NT2/D1 (cell line): Measurements from ENCODE around the gene POLE4.

Experiments used
- DNase-seq: peaks from one replicate; pipeline ENCODE4 v3.0.0-alpha.2; 2011; ENCODE audit warnings: low read depth, low spot score
- H3K27me3 ChIP-seq: 2 replicates; pipeline ENCODE4 v1.6.0; 2011; ENCODE audit warnings: mild to moderate bottlenecking; ENCODE audit not compliant: insufficient read length, insufficient read depth
- H3K36me3 ChIP-seq: 2 replicates; pipeline ENCODE4 v1.6.1; 2011; ENCODE audit warnings: mild to moderate bottlenecking, low read length, mixed read lengths; ENCODE audit not compliant: insufficient read depth, insufficient read length
- H3K4me1 ChIP-seq: 2 replicates; pipeline ENCODE4 v1.5.1; 2011; ENCODE audit not compliant: insufficient read depth, insufficient read length
- H3K4me3 ChIP-seq: 2 replicates; pipeline ENCODE4 v1.5.1; 2011; ENCODE audit warnings: low read depth; ENCODE audit not compliant: insufficient read length
- H3K9ac ChIP-seq: 2 replicates; pipeline ENCODE4 v1.6.0; 2011; ENCODE audit warnings: low read depth; ENCODE audit not compliant: insufficient read length
- H3K9me3 ChIP-seq: 2 replicates; pipeline ENCODE4 v1.5.1; 2011; ENCODE audit warnings: mild to moderate bottlenecking, low read length; ENCODE audit not compliant: insufficient read depth
- SUZ12 ChIP-seq: IDR thresholded peaks from 2 replicates; pipeline ENCODE4 v1.6.1; 2011; ENCODE audit not compliant: insufficient read length, insufficient read depth; ENCODE audit errors: extremely low read depth
- YY1 ChIP-seq: IDR thresholded peaks from 2 replicates; pipeline ENCODE4 v1.6.1; 2011; ENCODE audit not compliant: insufficient read length, insufficient read depth
- ZNF274 ChIP-seq: IDR thresholded peaks from 2 replicates; pipeline ENCODE4 v1.6.1; 2011; ENCODE audit warnings: mild to moderate bottlenecking, low read depth, low read length

Gene POLE4

GRCh38 chr2:74941284-74941683, 17.2 kb upstream of the POLE4 start:
- TF ChIP-seq SUZ12 (no peak), YY1 (no peak), ZNF274 (no peak)
- Histone ChIP-seq H3K27me3 (no peaks in the 10 kb centered on the region), H3K4me3 (no peak overlapping the region), H3K9ac (no peak overlapping the region), H3K9me3 (no peaks in the 10 kb centered on the region), H3K4me1 (no peaks in the 10 kb centered on the region), H3K36me3 (no peaks in the 10 kb centered on the region)
- no peak for DNase-seq

DNA sequence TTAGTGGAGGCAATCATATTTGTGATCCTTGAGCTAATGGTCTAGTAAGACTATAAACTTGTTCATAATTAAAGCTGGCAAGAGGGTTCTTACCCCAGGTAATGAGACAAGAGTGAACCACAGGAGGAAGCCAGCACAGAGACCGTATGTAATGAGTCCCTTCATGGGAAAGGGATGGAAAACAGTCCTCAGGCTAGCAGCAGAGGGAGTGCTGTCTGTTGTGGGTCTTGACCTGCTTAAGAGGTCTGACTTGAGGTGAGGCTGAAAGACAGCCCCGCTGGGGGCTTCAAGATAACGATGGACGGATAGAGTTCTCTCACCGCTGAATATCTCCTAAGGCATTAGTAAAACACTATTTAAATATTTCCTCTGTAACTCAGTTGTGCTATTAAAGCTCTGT, 16.2 kb upstream of the POLE4 start:
- H3K9ac ChIP-seq = no peak overlapping the region
- H3K9me3 ChIP-seq = no peaks in the 10 kb centered on the region
- TF ChIP-seq YY1 = no peak
- TF ChIP-seq ZNF274 = no peak
- TF ChIP-seq SUZ12 = no peak
- no peaks in the 10 kb centered on the region for H3K27me3 ChIP-seq
- H3K36me3 ChIP-seq = no peaks in the 10 kb centered on the region
- no peak overlapping the region for H3K4me3 ChIP-seq
- H3K4me1 ChIP-seq = no peaks in the 10 kb centered on the region
- no peak for DNase-seq

- Histone ChIP-seq H3K27me3 (no peaks in the 10 kb centered on the region), H3K9me3 (peaks cover 10% of the 10 kb centered on the region; the same call in 1 of the 2 replicates), H3K4me3 (no peak overlapping the region), H3K36me3 (no peaks in the 10 kb centered on the region), H3K4me1 (peaks cover 4% of the 10 kb centered on the region), H3K9ac (no peak overlapping the region)
- DNase-seq = no peak
- TF ChIP-seq YY1 = no peak
- no peak for TF ChIP-seq ZNF274
- TF ChIP-seq SUZ12 = no peak
Observed at GRCh38 chr2:74944987-74945787, 13.3 kb upstream of the POLE4 start.

GRCh38 chr2:74945788-74946331, 12.6 kb upstream of the POLE4 start:
- Histone ChIP-seq H3K4me3 (no peak overlapping the region), H3K27me3 (no peaks in the 10 kb centered on the region), H3K9me3 (peaks cover 10% of the 10 kb centered on the region; the same call in 1 of the 2 replicates), H3K4me1 (peaks cover 4% of the 10 kb centered on the region), H3K36me3 (no peaks in the 10 kb centered on the region), H3K9ac (no peak overlapping the region)
- TF ChIP-seq YY1 (no peak), SUZ12 (no peak), ZNF274 (no peak)
- DNase-seq = no peak

DNA sequence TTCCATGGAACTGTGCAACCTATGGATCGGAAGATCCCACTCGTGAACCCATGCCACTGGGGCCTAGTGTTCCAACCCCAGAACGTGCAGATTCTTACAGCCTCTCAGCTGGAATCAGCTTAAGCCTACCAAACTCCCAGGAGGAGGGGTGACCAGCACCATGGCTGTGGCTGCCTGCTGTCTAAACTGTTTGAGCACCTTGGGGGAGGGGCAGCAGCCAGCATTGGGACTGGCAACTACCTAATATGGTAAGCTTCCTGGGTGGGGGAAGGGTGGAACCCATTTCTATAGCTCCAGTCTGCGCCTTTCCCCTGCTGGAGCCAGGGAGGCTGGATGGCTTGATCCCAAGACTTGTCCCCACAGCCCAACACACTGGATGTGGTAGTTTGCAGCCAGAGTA, 10.7 kb upstream of the POLE4 start:
- Histone ChIP-seq H3K9me3 (peaks cover 14% of the 10 kb centered on the region; the same call in 1 of the 2 replicates), H3K9ac (no peak overlapping the region), H3K27me3 (no peaks in the 10 kb centered on the region), H3K36me3 (no peaks in the 10 kb centered on the region), H3K4me1 (peaks cover 4% of the 10 kb centered on the region), H3K4me3 (no peak overlapping the region)
- DNase-seq = peak; percentile 68
- TF ChIP-seq ZNF274 = no peak
- no peak for TF ChIP-seq SUZ12
- no peak for TF ChIP-seq YY1

GRCh38 chr2:74948779-74949178, 9.7 kb upstream of the POLE4 start:
- H3K4me1 ChIP-seq = peaks cover 4% of the 10 kb centered on the region
- H3K4me3 ChIP-seq = no peak overlapping the region
- H3K9me3 ChIP-seq = peaks cover 19% of the 10 kb centered on the region; the same call in 1 of the 2 replicates
- H3K36me3 ChIP-seq = no peaks in the 10 kb centered on the region
- no peak overlapping the region for H3K9ac ChIP-seq
- no peak for TF ChIP-seq SUZ12
- no peak for TF ChIP-seq YY1
- TF ChIP-seq ZNF274 = no peak
- no peak for DNase-seq
- no peaks in the 10 kb centered on the region for H3K27me3 ChIP-seq

- TF ChIP-seq YY1 = no peak
- TF ChIP-seq SUZ12 = no peak
- no peak for TF ChIP-seq ZNF274
- Histone ChIP-seq H3K4me1 (peaks cover 4% of the 10 kb centered on the region), H3K27me3 (no peaks in the 10 kb centered on the region), H3K9me3 (peaks cover 19% of the 10 kb centered on the region; the same call in 1 of the 2 replicates), H3K36me3 (no peaks in the 10 kb centered on the region), H3K9ac (no peak overlapping the region), H3K4me3 (no peak overlapping the region)
- no peak for DNase-seq
Observed at GRCh38 chr2:74951211-74951754, 7.2 kb upstream of the POLE4 start.
